ENCODE measurements around the gene MSI2. TPM values are rescaled to one million over a fixed set of nuclear protein-coding genes. Genes with fewer than 3 reads are reported as not detected.

MSI2 gene
- total RNA-seq, 1 donor from 2014 or later, result 33.8 TPM

- H3K27me3 ChIP-seq (ENCODE audit: control insufficient read depth, insufficient read depth, low read length), result peaks cover 28% of the 10 kb centered on the region
- no peak for TF ChIP-seq CTCF (IDR thresholded peaks at IDR 0.05; ENCODE audit: insufficient read depth, low read length, poor library complexity, severe bottlenecking)
Measured at GRCh38 chr17:57733085-57733484, 476.8 kb downstream of the MSI2 start.

More at GRCh38 chr17:57733085-57733484, 476.8 kb downstream of the MSI2 start:
- Histone ChIP-seq H3K36me3 (ENCODE audit: control insufficient read depth, insufficient read depth, low read length) (no peaks in the 10 kb centered on the region), H3K4me3 (ENCODE audit: low read depth, low read length) (no peak overlapping the region)
- DNase-seq (ENCODE audit: low read depth), result no peak

Other genes starting within 250 kb of the MSI2 start
- gene AKAP1, start 171.3 kb upstream of the MSI2 start, total RNA-seq, result 28.6 and 32.6 TPM in 2 replicates